ENCODE results near the gene SLC9A2.

The SLC9A2 gene

GRCh38 chr2:102652126-102652525 is 32.8 kb downstream of the SLC9A2 start:
- Histone ChIP-seq H3K9me3 (no peaks in the 10 kb centered on the region), H3K27me3 (peaks cover 8% of the 10 kb centered on the region), H3K27ac (no peak overlapping the region), H3K36me3 (no peaks in the 10 kb centered on the region), H3K4me1 (ENCODE audit: control insufficient read depth in 1 of 2, insufficient read depth in 1 of 2, low read depth in 1 of 2, low read length in 1 of 2) (no peaks in the 10 kb centered on the region), H3K4me3 (ENCODE audit: low read depth in 1 of 2, low read length in 1 of 2) (no peak overlapping the region)
- TF ChIP-seq, protein P1, sequence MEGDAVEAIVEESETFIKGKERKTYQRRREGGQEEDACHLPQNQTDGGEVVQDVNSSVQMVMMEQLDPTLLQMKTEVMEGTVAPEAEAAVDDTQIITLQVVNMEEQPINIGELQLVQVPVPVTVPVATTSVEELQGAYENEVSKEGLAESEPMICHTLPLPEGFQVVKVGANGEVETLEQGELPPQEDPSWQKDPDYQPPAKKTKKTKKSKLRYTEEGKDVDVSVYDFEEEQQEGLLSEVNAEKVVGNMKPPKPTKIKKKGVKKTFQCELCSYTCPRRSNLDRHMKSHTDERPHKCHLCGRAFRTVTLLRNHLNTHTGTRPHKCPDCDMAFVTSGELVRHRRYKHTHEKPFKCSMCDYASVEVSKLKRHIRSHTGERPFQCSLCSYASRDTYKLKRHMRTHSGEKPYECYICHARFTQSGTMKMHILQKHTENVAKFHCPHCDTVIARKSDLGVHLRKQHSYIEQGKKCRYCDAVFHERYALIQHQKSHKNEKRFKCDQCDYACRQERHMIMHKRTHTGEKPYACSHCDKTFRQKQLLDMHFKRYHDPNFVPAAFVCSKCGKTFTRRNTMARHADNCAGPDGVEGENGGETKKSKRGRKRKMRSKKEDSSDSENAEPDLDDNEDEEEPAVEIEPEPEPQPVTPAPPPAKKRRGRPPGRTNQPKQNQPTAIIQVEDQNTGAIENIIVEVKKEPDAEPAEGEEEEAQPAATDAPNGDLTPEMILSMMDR (IDR thresholded peaks at IDR 0.05): no peak

DNA sequence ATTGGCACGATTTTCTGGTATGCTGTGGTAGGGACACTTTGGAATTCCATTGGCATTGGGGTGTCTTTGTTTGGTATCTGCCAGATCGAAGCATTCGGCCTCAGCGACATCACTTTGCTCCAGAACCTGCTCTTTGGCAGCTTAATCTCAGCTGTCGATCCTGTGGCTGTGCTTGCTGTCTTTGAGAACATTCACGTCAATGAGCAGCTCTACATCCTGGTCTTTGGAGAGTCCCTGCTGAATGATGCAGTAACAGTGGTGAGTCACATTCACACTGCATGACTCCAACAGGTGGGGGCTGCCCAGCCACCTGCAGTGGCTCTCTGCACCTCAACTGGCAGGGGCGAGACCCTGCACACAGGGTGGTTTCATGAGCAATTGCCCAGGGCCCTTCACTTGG is 38.4 kb downstream of the SLC9A2 start:
- Histone ChIP-seq H3K36me3 (no peaks in the 10 kb centered on the region), H3K9me3 (no peaks in the 10 kb centered on the region), H3K27me3 (peaks cover 14% of the 10 kb centered on the region), H3K27ac (no peak overlapping the region), H3K4me3 (ENCODE audit: low read depth in 1 of 2, low read length in 1 of 2) (no peak overlapping the region), H3K4me1 (ENCODE audit: control insufficient read depth in 1 of 2, insufficient read depth in 1 of 2, low read depth in 1 of 2, low read length in 1 of 2) (no peaks in the 10 kb centered on the region)
- TF ChIP-seq, protein P1 (IDR thresholded peaks at IDR 0.05): no peak

DNA sequence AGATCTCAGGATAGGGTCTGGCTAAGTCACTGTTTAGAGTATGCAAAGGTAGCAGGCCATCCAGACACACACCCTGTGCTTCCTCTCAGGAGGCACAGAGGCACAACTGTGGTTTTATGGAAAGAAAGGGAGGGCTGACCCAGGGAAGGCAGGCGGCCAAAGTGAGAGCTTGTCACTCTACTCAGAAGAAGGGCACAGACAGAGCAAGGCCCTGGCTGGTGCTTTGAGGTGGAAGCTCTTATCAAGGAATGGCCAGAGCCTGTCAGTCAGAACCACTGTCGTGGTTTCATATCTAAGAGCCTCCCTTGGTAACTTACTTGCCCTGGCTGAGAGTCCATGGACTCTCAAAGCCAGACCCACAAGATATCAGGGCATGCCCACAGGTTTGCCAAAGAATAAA is 40.7 kb downstream of the SLC9A2 start:
- TF ChIP-seq, protein P1 (IDR thresholded peaks at IDR 0.05): no peak

DNA sequence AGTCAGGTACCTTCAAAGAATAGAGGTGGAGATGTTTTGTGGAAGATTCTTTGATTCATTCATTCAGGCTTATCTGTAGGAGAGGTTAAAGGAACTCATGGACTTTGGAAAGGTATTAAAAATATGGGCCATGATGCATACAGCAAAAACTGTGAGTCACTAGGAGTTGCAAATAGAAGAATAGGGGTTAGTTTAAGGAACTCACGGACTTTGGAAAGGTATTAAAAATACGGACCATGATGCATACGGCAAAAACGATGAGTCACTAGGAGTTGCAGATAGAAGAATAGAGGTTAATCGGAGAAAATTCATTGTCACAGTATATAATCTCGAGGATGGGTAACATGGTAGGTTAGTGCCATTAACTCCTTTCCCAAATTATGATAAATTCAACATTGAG is 41.2 kb downstream of the SLC9A2 start:
- Histone ChIP-seq H3K4me3 (ENCODE audit: low read depth in 1 of 2, low read length in 1 of 2) (no peak overlapping the region), H3K27ac (no peak overlapping the region), H3K4me1 (ENCODE audit: control insufficient read depth in 1 of 2, insufficient read depth in 1 of 2, low read depth in 1 of 2, low read length in 1 of 2) (no peaks in the 10 kb centered on the region), H3K36me3 (no peaks in the 10 kb centered on the region), H3K9me3 (no peaks in the 10 kb centered on the region), H3K27me3 (peaks cover 14% of the 10 kb centered on the region)
- TF ChIP-seq, protein P1 (IDR thresholded peaks at IDR 0.05): no peak

More for the DNA sequence above, 40.7 kb downstream of the SLC9A2 start:
- Histone ChIP-seq H3K9me3 (no peaks in the 10 kb centered on the region), H3K27ac (no peak overlapping the region), H3K4me3 (ENCODE audit: low read depth in 1 of 2, low read length in 1 of 2) (no peak overlapping the region), H3K36me3 (no peaks in the 10 kb centered on the region), H3K4me1 (ENCODE audit: control insufficient read depth in 1 of 2, insufficient read depth in 1 of 2, low read depth in 1 of 2, low read length in 1 of 2) (no peaks in the 10 kb centered on the region), H3K27me3 (peaks cover 14% of the 10 kb centered on the region)

GRCh38 chr2:102661846-102662245 is 42.5 kb downstream of the SLC9A2 start:
- H3K4me3 ChIP-seq (ENCODE audit: low read depth in 1 of 2, low read length in 1 of 2): no peak overlapping the region

More at GRCh38 chr2:102661846-102662245, 42.5 kb downstream of the SLC9A2 start:
- H3K36me3 ChIP-seq: no peaks in the 10 kb centered on the region
- H3K27me3 ChIP-seq: peaks cover 14% of the 10 kb centered on the region
- TF ChIP-seq, protein P1 (IDR thresholded peaks at IDR 0.05): no peak
- H3K27ac ChIP-seq: no peak overlapping the region
- no peaks in the 10 kb centered on the region for H3K9me3 ChIP-seq
- H3K4me1 ChIP-seq (ENCODE audit: control insufficient read depth in 1 of 2, insufficient read depth in 1 of 2, low read depth in 1 of 2, low read length in 1 of 2): no peaks in the 10 kb centered on the region
